ENCODE results near the gene CACNA1B. TPM values are rescaled to one million over a fixed set of nuclear protein-coding genes. Genes with fewer than 3 reads are reported as not detected.

Gene CACNA1B
- total RNA-seq, 6 experiments from 2014 or later, result not detected

DNA sequence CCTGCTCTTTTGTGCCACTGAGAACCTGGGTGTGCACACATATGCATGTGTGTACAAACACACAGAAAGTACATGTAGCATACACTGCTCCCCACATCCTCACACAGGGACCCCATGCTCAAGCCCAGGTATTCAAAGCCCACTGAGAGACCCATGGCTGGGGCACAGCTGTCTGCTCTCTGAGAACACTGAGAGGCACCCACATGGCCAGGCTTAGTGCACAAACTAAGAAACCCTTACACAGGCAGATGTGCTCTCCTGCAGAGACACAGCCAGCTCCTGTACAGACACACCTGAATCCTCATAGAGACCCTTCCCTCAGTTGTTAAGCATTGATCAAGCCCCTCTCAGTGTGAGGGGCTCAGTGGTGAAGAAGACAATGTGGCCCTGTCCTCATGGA lies 92.5 kb downstream of the CACNA1B start:
- Mint-ChIP-seq H3K4me1 (ENCODE audit: low read depth) (no peaks in the 10 kb centered on the region), H3K36me3 (ENCODE audit: low read depth) (peaks cover 27% of the 10 kb centered on the region), H3K27ac (no peak overlapping the region), H3K9me3 (peaks cover 63% of the 10 kb centered on the region), H3K4me3 (no peak overlapping the region), H3K27me3 (ENCODE audit: insufficient read depth) (peaks cover 9% of the 10 kb centered on the region)
- DNase-seq, result no peak
- TF ChIP-seq, protein P1, sequence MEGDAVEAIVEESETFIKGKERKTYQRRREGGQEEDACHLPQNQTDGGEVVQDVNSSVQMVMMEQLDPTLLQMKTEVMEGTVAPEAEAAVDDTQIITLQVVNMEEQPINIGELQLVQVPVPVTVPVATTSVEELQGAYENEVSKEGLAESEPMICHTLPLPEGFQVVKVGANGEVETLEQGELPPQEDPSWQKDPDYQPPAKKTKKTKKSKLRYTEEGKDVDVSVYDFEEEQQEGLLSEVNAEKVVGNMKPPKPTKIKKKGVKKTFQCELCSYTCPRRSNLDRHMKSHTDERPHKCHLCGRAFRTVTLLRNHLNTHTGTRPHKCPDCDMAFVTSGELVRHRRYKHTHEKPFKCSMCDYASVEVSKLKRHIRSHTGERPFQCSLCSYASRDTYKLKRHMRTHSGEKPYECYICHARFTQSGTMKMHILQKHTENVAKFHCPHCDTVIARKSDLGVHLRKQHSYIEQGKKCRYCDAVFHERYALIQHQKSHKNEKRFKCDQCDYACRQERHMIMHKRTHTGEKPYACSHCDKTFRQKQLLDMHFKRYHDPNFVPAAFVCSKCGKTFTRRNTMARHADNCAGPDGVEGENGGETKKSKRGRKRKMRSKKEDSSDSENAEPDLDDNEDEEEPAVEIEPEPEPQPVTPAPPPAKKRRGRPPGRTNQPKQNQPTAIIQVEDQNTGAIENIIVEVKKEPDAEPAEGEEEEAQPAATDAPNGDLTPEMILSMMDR (IDR thresholded peaks at IDR 0.05), result no peak

- no peak overlapping the region for H3K4me3 Mint-ChIP-seq
- peaks cover 27% of the 10 kb centered on the region for H3K36me3 Mint-ChIP-seq (ENCODE audit: low read depth)
- H3K9me3 Mint-ChIP-seq, result peaks cover 69% of the 10 kb centered on the region
Measured at GRCh38 chr9:137970686-137971476, 93.3 kb downstream of the CACNA1B start.

GRCh38 chr9:137971477-137972138 lies 94.0 kb downstream of the CACNA1B start:
- Mint-ChIP-seq H3K9me3 (peaks cover 72% of the 10 kb centered on the region), H3K27me3 (ENCODE audit: insufficient read depth) (peaks cover 9% of the 10 kb centered on the region), H3K27ac (no peak overlapping the region), H3K4me3 (no peak overlapping the region), H3K36me3 (ENCODE audit: low read depth) (peaks cover 27% of the 10 kb centered on the region), H3K4me1 (ENCODE audit: low read depth) (no peaks in the 10 kb centered on the region)
- DNase-seq, result no peak
- TF ChIP-seq, protein P1 (IDR thresholded peaks at IDR 0.05), result no peak

More at GRCh38 chr9:137970686-137971476, 93.3 kb downstream of the CACNA1B start:
- TF ChIP-seq, protein P1 (IDR thresholded peaks at IDR 0.05), result no peak
- Mint-ChIP-seq H3K4me1 (ENCODE audit: low read depth) (no peaks in the 10 kb centered on the region), H3K27me3 (ENCODE audit: insufficient read depth) (peaks cover 9% of the 10 kb centered on the region), H3K27ac (no peak overlapping the region)
- no peak for DNase-seq

GRCh38 chr9:137972355-137972987 lies 94.9 kb downstream of the CACNA1B start:
- Mint-ChIP-seq H3K27ac (no peak overlapping the region), H3K4me1 (ENCODE audit: low read depth) (no peaks in the 10 kb centered on the region), H3K9me3 (peaks cover 66% of the 10 kb centered on the region), H3K27me3 (ENCODE audit: insufficient read depth) (peaks cover 6% of the 10 kb centered on the region), H3K36me3 (ENCODE audit: low read depth) (peaks cover 21% of the 10 kb centered on the region), H3K4me3 (no peak overlapping the region)
- TF ChIP-seq, protein P1 (IDR thresholded peaks at IDR 0.05), result no peak
- DNase-seq, result no peak

GRCh38 chr9:137972988-137973470 lies 95.4 kb downstream of the CACNA1B start:
- Mint-ChIP-seq H3K27ac (no peak overlapping the region), H3K4me3 (no peak overlapping the region), H3K4me1 (ENCODE audit: low read depth) (no peaks in the 10 kb centered on the region), H3K9me3 (peaks cover 64% of the 10 kb centered on the region), H3K36me3 (ENCODE audit: low read depth) (peaks cover 25% of the 10 kb centered on the region), H3K27me3 (ENCODE audit: insufficient read depth) (peaks cover 7% of the 10 kb centered on the region)
- TF ChIP-seq, protein P1 (IDR thresholded peaks at IDR 0.05), result no peak
- DNase-seq, result no peak

Measured in HFFc6 (cell line).